Peyer's patch (tissue), 4 donors: Measurements from ENCODE around the gene BBS7. TPM values are rescaled to one million over a fixed set of nuclear protein-coding genes. Genes with fewer than 3 reads are reported as not detected.

Experiments
- DNase-seq, 3 donors: peaks; one replicate each; pipeline ENCODE4 v3.0.0-alpha.2; 2017 to 2019
- H3K27ac ChIP-seq, 4 donors: fragments of 200-600 bp; sonication (generic); one replicate each; pipeline ENCODE4 v1.5.1; 2016 to 2019
- H3K27me3 ChIP-seq, 2 donors: fragments of 200-600 bp; sonication (generic); one replicate each; pipeline ENCODE4 v1.5.1; 2019
- H3K36me3 ChIP-seq, 3 donors: fragments of 200-600 bp; sonication (generic); one replicate each; pipeline ENCODE4 v1.5.1; 2016 to 2019
- H3K4me1 ChIP-seq, 4 donors: fragments of 200-600 bp; sonication (generic); one replicate each; pipeline ENCODE4 v1.5.1; 2016 to 2019
- H3K4me3 ChIP-seq, 4 donors: fragments of 200-600 bp; sonication (generic); 1 replicate in 3 of 4; 2 replicates in 1 of 4; pipeline ENCODE4 v1.5.1; 2016 to 2019; ENCODE audit warnings: mild to moderate bottlenecking in 1 of 4
- H3K9me3 ChIP-seq, 4 donors: fragments of 200-600 bp; sonication (generic); one replicate each; pipeline ENCODE4 v1.5.1; 2016 to 2019; ENCODE audit warnings: mild to moderate bottlenecking in 1 of 4
- POLR2A ChIP-seq, 2 donors: fragments of 450-650 bp; IDR thresholded peaks; one replicate each; pipeline ENCODE4 v1.5.1; 2017; ENCODE audit warnings: antibody characterized with exemption in 2 of 2, mild to moderate bottlenecking in 2 of 2, moderate library complexity in 2 of 2
- total RNA-seq, 4 donors: library from RNA; depleted of rRNA; stranded (reverse); fragments of >200 nt; gene quantifications; one replicate each; pipeline ENCODE4 v1.1.0, GENCODE V29; 2016
- TF ChIP-seq, protein P1 (sequence below), 6 experiments: fragments of 450-650 bp in 4 of 6; fragments of 200-600 bp in 2 of 6; sonication (generic) in 1 of 6; IDR thresholded peaks; one replicate each; pipeline ENCODE4 v1.5.1; 2017 to 2019; ENCODE audit warnings: antibody characterized with exemption in 6 of 6, mild to moderate bottlenecking in 3 of 6, moderate library complexity in 1 of 6

Gene BBS7, protein sequence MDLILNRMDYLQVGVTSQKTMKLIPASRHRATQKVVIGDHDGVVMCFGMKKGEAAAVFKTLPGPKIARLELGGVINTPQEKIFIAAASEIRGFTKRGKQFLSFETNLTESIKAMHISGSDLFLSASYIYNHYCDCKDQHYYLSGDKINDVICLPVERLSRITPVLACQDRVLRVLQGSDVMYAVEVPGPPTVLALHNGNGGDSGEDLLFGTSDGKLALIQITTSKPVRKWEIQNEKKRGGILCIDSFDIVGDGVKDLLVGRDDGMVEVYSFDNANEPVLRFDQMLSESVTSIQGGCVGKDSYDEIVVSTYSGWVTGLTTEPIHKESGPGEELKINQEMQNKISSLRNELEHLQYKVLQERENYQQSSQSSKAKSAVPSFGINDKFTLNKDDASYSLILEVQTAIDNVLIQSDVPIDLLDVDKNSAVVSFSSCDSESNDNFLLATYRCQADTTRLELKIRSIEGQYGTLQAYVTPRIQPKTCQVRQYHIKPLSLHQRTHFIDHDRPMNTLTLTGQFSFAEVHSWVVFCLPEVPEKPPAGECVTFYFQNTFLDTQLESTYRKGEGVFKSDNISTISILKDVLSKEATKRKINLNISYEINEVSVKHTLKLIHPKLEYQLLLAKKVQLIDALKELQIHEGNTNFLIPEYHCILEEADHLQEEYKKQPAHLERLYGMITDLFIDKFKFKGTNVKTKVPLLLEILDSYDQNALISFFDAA
- total RNA-seq = 1 to 10 TPM; 4.2 to 10.0 (median 8.6) TPM

GRCh38 chr4:121869841-121870822, at the start of gene BBS7:
Gene BBS7, minus strand, starts transcription at chr4:121870474. Its CDS starts 161 bp downstream, at chr4:121870313.
- TF ChIP-seq POLR2A (IDR thresholded peaks at IDR 0.05) = peak; percentile 43 to 74
- TF ChIP-seq, protein P1, sequence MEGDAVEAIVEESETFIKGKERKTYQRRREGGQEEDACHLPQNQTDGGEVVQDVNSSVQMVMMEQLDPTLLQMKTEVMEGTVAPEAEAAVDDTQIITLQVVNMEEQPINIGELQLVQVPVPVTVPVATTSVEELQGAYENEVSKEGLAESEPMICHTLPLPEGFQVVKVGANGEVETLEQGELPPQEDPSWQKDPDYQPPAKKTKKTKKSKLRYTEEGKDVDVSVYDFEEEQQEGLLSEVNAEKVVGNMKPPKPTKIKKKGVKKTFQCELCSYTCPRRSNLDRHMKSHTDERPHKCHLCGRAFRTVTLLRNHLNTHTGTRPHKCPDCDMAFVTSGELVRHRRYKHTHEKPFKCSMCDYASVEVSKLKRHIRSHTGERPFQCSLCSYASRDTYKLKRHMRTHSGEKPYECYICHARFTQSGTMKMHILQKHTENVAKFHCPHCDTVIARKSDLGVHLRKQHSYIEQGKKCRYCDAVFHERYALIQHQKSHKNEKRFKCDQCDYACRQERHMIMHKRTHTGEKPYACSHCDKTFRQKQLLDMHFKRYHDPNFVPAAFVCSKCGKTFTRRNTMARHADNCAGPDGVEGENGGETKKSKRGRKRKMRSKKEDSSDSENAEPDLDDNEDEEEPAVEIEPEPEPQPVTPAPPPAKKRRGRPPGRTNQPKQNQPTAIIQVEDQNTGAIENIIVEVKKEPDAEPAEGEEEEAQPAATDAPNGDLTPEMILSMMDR (IDR thresholded peaks at IDR 0.05) = no peak
- Histone ChIP-seq H3K27me3 (no peaks in the 10 kb centered on the region), H3K4me1 (peaks cover 0 to 9% (median 0%) of the 10 kb centered on the region in 4 donors), H3K36me3 (no peaks in the 10 kb centered on the region), H3K27ac (peak within 1 kb of the TSS; percentile 73 to 94 (median 86)), H3K4me3 (peak within 1 kb of the TSS; percentile 61 to 96 (median 84)), H3K9me3 (no peaks in the 10 kb centered on the region)
- peak; percentile 98 to 100 (median 99) for DNase-seq

GRCh38 chr4:121913667-121914066, 43.4 kb upstream of the BBS7 start:
- H3K27ac ChIP-seq = no peak overlapping the region
- H3K9me3 ChIP-seq = no peaks in the 10 kb centered on the region
- TF ChIP-seq, protein P1 (IDR thresholded peaks at IDR 0.05) = no peak
- no peak for TF ChIP-seq POLR2A (IDR thresholded peaks at IDR 0.05)
- H3K4me3 ChIP-seq = no peak overlapping the region
- no peaks in the 10 kb centered on the region for H3K4me1 ChIP-seq
- H3K27me3 ChIP-seq = no peaks in the 10 kb centered on the region
- DNase-seq = no peak
- H3K36me3 ChIP-seq = no peaks in the 10 kb centered on the region

GRCh38 chr4:121908346-121908745, 38.1 kb upstream of the BBS7 start:
- no peak overlapping the region for H3K4me3 ChIP-seq
- TF ChIP-seq, protein P1 (IDR thresholded peaks at IDR 0.05) = no peak
- no peak for TF ChIP-seq POLR2A (IDR thresholded peaks at IDR 0.05)
- no peaks in the 10 kb centered on the region for H3K27me3 ChIP-seq
- H3K9me3 ChIP-seq = no peaks in the 10 kb centered on the region
- H3K36me3 ChIP-seq = no peaks in the 10 kb centered on the region
- no peak for DNase-seq
- H3K27ac ChIP-seq = no peak overlapping the region
- H3K4me1 ChIP-seq = no peaks in the 10 kb centered on the region

DNA sequence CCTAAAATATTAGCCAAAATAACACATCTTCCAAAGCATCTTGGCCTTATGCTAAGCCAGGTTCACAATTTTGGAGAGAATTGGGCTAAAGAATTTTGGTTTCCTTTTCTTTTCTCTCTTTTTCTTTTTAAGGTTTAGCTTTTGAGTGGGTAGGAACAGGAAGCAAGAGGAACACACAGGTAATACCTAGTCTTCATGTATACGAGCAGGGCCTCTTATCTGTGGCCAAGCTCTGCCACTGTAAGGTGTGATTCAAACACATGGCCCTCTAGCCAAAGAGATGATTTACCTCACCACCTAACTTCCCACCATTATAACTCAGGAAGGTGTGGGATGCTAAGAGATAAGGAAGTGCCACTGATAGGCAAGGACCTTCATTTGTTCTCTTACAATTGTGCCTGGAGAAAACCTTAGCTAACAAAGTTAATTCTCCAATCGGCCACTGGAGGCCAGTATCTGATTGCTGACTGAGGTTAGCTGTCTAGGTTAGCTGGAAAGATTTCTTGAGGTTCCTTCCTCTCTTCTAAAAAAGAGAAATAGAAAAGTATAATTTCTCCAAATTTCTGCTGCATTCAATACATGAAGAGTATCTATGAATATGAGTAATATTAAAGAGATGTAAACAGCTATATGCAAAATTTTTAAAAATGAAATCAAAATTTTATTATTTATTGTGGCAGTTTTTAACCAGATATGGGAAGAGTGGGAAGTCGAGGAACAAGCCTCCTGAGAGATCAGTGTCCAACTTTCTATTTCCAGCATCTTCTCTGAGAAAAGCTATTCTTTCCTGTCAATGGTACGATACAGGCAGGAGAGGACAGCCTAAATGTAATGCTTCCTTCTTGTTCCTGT, 30.1 kb upstream of the BBS7 start:
- no peak overlapping the region for H3K27ac ChIP-seq

More for the DNA sequence above, 30.1 kb upstream of the BBS7 start:
- H3K9me3 ChIP-seq = no peaks in the 10 kb centered on the region
- H3K27me3 ChIP-seq = no peaks in the 10 kb centered on the region
- TF ChIP-seq, protein P1 (IDR thresholded peaks at IDR 0.05) = peak; percentile 18 to 82 (median 68)
- TF ChIP-seq POLR2A (IDR thresholded peaks at IDR 0.05) = no peak
- no peaks in the 10 kb centered on the region for H3K36me3 ChIP-seq
- no peaks in the 10 kb centered on the region for H3K4me1 ChIP-seq
- DNase-seq = peak in 1 of 3 donors; percentile 59
- H3K4me3 ChIP-seq = no peak overlapping the region
